Measurements from ENCODE around the gene LANCL3.

DNA sequence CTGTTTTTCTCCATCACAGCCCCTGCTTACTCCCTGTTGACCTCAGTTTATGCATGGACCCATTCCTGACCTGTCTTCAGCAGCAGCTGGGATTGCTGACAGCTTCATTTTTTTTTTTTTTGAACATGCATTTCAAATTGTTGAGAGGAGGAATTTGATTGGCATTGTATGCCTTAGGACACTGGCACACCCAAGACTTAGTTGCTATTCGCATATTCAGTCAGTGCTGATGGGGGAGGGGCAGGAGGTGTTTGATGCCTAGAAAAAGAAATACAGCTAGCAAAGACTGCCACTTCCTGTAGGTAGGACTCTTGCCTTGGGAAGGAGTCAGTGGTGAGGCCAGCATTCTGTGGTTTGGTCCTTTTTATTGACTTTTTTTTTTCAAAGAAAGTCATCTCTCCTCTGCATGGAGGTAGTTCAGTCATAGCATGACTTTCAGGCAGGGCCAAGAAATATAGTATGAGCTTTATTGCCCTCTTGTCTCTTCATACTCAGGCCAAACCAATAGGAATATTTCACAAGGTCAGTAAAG, 80.5 kb downstream of the LANCL3 start:
- TF ChIP-seq, protein P1, sequence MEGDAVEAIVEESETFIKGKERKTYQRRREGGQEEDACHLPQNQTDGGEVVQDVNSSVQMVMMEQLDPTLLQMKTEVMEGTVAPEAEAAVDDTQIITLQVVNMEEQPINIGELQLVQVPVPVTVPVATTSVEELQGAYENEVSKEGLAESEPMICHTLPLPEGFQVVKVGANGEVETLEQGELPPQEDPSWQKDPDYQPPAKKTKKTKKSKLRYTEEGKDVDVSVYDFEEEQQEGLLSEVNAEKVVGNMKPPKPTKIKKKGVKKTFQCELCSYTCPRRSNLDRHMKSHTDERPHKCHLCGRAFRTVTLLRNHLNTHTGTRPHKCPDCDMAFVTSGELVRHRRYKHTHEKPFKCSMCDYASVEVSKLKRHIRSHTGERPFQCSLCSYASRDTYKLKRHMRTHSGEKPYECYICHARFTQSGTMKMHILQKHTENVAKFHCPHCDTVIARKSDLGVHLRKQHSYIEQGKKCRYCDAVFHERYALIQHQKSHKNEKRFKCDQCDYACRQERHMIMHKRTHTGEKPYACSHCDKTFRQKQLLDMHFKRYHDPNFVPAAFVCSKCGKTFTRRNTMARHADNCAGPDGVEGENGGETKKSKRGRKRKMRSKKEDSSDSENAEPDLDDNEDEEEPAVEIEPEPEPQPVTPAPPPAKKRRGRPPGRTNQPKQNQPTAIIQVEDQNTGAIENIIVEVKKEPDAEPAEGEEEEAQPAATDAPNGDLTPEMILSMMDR (IDR thresholded peaks at IDR 0.05; ENCODE audit: insufficient read depth, low read length, poor library complexity, severe bottlenecking), result no peak
- TF ChIP-seq EZH2phosphoT487 (conservative IDR thresholded peaks at IDR 0.05; ENCODE audit: low read length), result no peak

Data from SU-DHL-6 (cell line).